ENCODE measurements around the gene SEL1L2.
A peak's percentile ranks its signal among the peaks of the same experiment; 100 is the strongest.

SEL1L2 gene

GRCh38 chr20:13930281-13930680, 60.1 kb downstream of the SEL1L2 start:
- DNase-seq (ENCODE audit: low read depth in 2 of 2): no peak

GRCh38 chr20:13929836-13930235, 60.6 kb downstream of the SEL1L2 start:
- no peak for DNase-seq (ENCODE audit: low read depth in 2 of 2)

- no peak for DNase-seq (ENCODE audit: low read depth in 2 of 2)
Observed at GRCh38 chr20:13928901-13929300, 61.5 kb downstream of the SEL1L2 start.

- no peak for DNase-seq (ENCODE audit: low read depth in 2 of 2)
Observed at GRCh38 chr20:13927171-13927570, 63.2 kb downstream of the SEL1L2 start.

GRCh38 chr20:13922241-13922640, 68.2 kb downstream of the SEL1L2 start:
- peak in 1 of 2 experiments; percentile 5 for DNase-seq (ENCODE audit: low read depth in 2 of 2)

- DNase-seq (ENCODE audit: low read depth in 2 of 2): no peak
Observed at GRCh38 chr20:13915284-13915683, 75.1 kb downstream of the SEL1L2 start.

- no peak for DNase-seq (ENCODE audit: low read depth in 2 of 2)
Observed at GRCh38 chr20:13913572-13913971, 76.8 kb downstream of the SEL1L2 start.

GRCh38 chr20:13913131-13913530, 77.3 kb downstream of the SEL1L2 start:
- no peak for DNase-seq (ENCODE audit: low read depth in 2 of 2)

GRCh38 chr20:13910492-13910891, 79.9 kb downstream of the SEL1L2 start:
- DNase-seq (ENCODE audit: low read depth in 2 of 2): no peak

- no peak for DNase-seq (ENCODE audit: low read depth in 2 of 2)
Observed at GRCh38 chr20:13909067-13909466, 81.3 kb downstream of the SEL1L2 start.

- DNase-seq (ENCODE audit: low read depth in 2 of 2): no peak
Observed at GRCh38 chr20:13904766-13905165, 85.6 kb downstream of the SEL1L2 start.

- DNase-seq (ENCODE audit: low read depth in 2 of 2): no peak
Observed at GRCh38 chr20:13900496-13900895, 89.9 kb downstream of the SEL1L2 start.

- no peak for DNase-seq (ENCODE audit: low read depth in 2 of 2)
Observed at GRCh38 chr20:13898012-13898612, 92.3 kb downstream of the SEL1L2 start.

- no peak for DNase-seq (ENCODE audit: low read depth in 2 of 2)
Observed at GRCh38 chr20:13891575-13891974, 98.8 kb downstream of the SEL1L2 start.

- DNase-seq (ENCODE audit: low read depth in 2 of 2): no peak
Observed at GRCh38 chr20:13884803-13885202, 105.6 kb downstream of the SEL1L2 start.

GRCh38 chr20:13883425-13883824, 107.0 kb downstream of the SEL1L2 start:
- DNase-seq (ENCODE audit: low read depth in 2 of 2): no peak

- no peak for DNase-seq (ENCODE audit: low read depth in 2 of 2)
Observed at GRCh38 chr20:13878566-13878965, 111.8 kb downstream of the SEL1L2 start.

- no peak for DNase-seq (ENCODE audit: low read depth in 2 of 2)
Observed at GRCh38 chr20:13877793-13878192, 112.6 kb downstream of the SEL1L2 start.

- no peak for DNase-seq (ENCODE audit: low read depth in 2 of 2)
Observed at GRCh38 chr20:13875265-13875811, 115.1 kb downstream of the SEL1L2 start.

GRCh38 chr20:13874394-13875157, 115.8 kb downstream of the SEL1L2 start:
- DNase-seq (ENCODE audit: low read depth in 2 of 2): no peak

GRCh38 chr20:13873831-13874230, 116.6 kb downstream of the SEL1L2 start:
- no peak for DNase-seq (ENCODE audit: low read depth in 2 of 2)

- DNase-seq (ENCODE audit: low read depth in 2 of 2): no peak
Observed at GRCh38 chr20:13870170-13870748, 120.2 kb downstream of the SEL1L2 start.

- peak; percentile 73 for DNase-seq (ENCODE audit: low read depth in 2 of 2)
Observed at GRCh38 chr20:13868331-13868730, 122.1 kb downstream of the SEL1L2 start.

All from fibroblast of skin of left biceps (primary cell).